NCI-H82 treated with DMSO at 0.1 percent for 48 hours (cell line): Measurements from ENCODE around the gene RBM20.
"Not testable (repeated sequence)": the region's sequence is repeated elsewhere in the genome, so short reads cannot be mapped to it uniquely, and the experiment has no call there.

Experiments used
- DNase-seq: peaks from one replicate; lab custom pipeline; 2025; ENCODE audit not compliant: unreplicated experiment; lab: John Stamatoyannopoulos, UW

RBM20 gene

GRCh38 chr10:110625356-110625894 is 18.7 kb upstream of the RBM20 start:
- DNase-seq, result peak; percentile 81

GRCh38 chr10:110625951-110626855 is 17.9 kb upstream of the RBM20 start:
- no peak for DNase-seq

GRCh38 chr10:110628161-110628560 is 16.0 kb upstream of the RBM20 start:
- no peak for DNase-seq

GRCh38 chr10:110629680-110630191 is 14.4 kb upstream of the RBM20 start:
- DNase-seq, result no peak

- DNase-seq, result no peak
These were observed 12.2 kb upstream of the RBM20 start for GRCh38 chr10:110631934-110632333.

- no peak for DNase-seq
These were observed 11.4 kb upstream of the RBM20 start for GRCh38 chr10:110632591-110633215.

GRCh38 chr10:110634527-110635209 is 9.5 kb upstream of the RBM20 start:
- no peak for DNase-seq

GRCh38 chr10:110636572-110636931 is 7.6 kb upstream of the RBM20 start:
- DNase-seq, result no peak

GRCh38 chr10:110636932-110637557 is 7.1 kb upstream of the RBM20 start:
- no peak for DNase-seq

- no peak for DNase-seq
These were observed 6.5 kb upstream of the RBM20 start for GRCh38 chr10:110637558-110638053.

- no peak for DNase-seq
These were observed 5.8 kb upstream of the RBM20 start for GRCh38 chr10:110638319-110638718.

GRCh38 chr10:110639046-110639445 is 5.1 kb upstream of the RBM20 start:
- not testable (repeated sequence) for DNase-seq

GRCh38 chr10:110639858-110640257 is 4.3 kb upstream of the RBM20 start:
- DNase-seq, result not testable (repeated sequence)

GRCh38 chr10:110641256-110641655 is 2.9 kb upstream of the RBM20 start:
- no peak for DNase-seq

GRCh38 chr10:110642204-110643034 is 1.7 kb upstream of the RBM20 start:
- DNase-seq, result no peak

GRCh38 chr10:110643035-110643652 is 992 bp upstream of the RBM20 start:
- DNase-seq, result no peak

GRCh38 chr10:110644598-110645462 is 694 bp downstream of the RBM20 start:
- no peak for DNase-seq

GRCh38 chr10:110646417-110647135 is 2.4 kb downstream of the RBM20 start:
- DNase-seq, result no peak
